ENCODE data around the gene BACH2.

GRCh38 chr6:89987140-89987539 is 309.5 kb downstream of the BACH2 start:
- TF ChIP-seq MXI1 (IDR thresholded peaks at IDR 0.05; ENCODE audit: low read depth, low read length) (no peak), EZH2phosphoT487 (IDR thresholded peaks at IDR 0.05; ENCODE audit: borderline replicate concordance, low read depth) (no peak), FOXM1 (IDR thresholded peaks at IDR 0.05; ENCODE audit: low read depth) (no peak), POLR2AphosphoS5 (IDR thresholded peaks at IDR 0.05; ENCODE audit: low read depth, low read length) (no peak)
- TF ChIP-seq, protein P1, sequence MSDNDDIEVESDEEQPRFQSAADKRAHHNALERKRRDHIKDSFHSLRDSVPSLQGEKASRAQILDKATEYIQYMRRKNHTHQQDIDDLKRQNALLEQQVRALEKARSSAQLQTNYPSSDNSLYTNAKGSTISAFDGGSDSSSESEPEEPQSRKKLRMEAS (IDR thresholded peaks at IDR 0.05; ENCODE audit: low read depth) = no peak
- TF ChIP-seq, protein P2, sequence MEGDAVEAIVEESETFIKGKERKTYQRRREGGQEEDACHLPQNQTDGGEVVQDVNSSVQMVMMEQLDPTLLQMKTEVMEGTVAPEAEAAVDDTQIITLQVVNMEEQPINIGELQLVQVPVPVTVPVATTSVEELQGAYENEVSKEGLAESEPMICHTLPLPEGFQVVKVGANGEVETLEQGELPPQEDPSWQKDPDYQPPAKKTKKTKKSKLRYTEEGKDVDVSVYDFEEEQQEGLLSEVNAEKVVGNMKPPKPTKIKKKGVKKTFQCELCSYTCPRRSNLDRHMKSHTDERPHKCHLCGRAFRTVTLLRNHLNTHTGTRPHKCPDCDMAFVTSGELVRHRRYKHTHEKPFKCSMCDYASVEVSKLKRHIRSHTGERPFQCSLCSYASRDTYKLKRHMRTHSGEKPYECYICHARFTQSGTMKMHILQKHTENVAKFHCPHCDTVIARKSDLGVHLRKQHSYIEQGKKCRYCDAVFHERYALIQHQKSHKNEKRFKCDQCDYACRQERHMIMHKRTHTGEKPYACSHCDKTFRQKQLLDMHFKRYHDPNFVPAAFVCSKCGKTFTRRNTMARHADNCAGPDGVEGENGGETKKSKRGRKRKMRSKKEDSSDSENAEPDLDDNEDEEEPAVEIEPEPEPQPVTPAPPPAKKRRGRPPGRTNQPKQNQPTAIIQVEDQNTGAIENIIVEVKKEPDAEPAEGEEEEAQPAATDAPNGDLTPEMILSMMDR (IDR thresholded peaks at IDR 0.05) = no peak
- TF ChIP-seq, protein P3, sequence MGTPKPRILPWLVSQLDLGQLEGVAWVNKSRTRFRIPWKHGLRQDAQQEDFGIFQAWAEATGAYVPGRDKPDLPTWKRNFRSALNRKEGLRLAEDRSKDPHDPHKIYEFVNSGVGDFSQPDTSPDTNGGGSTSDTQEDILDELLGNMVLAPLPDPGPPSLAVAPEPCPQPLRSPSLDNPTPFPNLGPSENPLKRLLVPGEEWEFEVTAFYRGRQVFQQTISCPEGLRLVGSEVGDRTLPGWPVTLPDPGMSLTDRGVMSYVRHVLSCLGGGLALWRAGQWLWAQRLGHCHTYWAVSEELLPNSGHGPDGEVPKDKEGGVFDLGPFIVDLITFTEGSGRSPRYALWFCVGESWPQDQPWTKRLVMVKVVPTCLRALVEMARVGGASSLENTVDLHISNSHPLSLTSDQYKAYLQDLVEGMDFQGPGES (IDR thresholded peaks at IDR 0.05; ENCODE audit: low read depth, low read length) = no peak

Data from SK-N-SH (cell line).